Measurements from ENCODE around the gene LUC7L3.
"Not testable (repeated sequence)": the region's sequence is repeated elsewhere in the genome, so short reads cannot be mapped to it uniquely, and the experiment has no call there.

The LUC7L3 gene

DNA sequence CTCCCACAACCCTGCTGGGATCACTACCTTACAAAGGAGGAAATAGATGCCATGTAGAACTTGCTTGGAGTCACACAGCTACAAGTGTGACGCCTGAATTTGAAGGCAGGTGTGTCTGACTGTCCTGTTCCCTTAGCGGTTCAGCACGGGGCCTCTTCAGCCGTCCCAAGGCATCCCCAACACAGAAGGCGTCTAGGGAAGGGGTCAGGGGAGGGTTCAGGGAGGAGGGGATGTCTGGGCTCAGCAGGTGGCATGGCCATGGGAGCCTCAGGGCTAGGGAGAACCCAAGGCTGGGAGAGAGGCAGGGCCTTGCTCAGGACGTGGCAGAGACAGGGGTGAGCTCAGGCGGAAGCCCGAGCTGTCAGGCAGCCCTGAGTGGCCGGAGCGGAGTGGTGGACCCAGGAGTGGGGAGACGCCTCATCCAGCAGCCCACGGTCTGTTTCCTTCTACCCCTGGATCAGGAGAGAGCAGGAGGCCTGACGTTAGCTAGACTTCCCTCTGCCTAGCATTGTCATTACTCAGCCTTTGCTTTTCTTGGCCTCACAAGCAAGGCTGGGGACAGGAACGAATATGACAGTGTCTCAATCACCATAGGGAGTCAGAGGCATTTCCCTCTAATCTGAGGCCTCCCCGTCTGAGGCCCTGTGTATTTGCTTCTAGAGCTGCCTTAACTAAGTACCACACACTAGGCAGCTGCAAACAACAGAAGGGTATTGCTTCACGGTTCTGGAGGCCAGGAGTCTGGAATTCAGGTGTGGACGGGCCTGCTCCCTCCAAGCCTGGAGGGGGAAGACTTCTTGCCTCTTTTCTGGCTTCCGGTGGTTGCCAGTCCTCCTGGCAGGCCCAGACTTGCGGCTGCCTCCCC, 79.3 kb downstream of the LUC7L3 start:
- DNase-seq (ENCODE audit: low read depth, low spot score): no peak
- no peak overlapping the region for H3K4me3 ChIP-seq (ENCODE audit: low read length)

DNA sequence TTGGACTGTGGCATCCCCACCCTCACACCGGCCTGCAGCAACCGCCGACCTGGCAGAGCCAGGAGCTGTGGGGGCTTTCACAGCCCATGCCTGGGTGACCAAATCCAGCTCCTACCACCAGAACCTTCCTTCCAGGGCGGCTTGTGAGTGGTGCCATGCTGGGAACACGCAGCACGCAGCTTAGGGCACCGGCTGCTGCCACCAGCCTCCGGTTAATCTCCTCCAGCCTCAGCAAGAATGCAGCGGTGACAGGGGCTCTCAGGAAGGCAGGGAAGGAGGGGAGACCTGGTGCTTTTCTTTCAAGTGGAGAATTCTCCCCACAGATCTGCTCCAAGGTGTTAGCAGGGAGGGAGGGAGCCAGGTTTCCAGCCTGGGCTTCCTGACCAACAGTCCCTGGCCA, 80.2 kb downstream of the LUC7L3 start:
- no peak for DNase-seq (ENCODE audit: low read depth, low spot score)
- H3K4me3 ChIP-seq (ENCODE audit: low read length): no peak overlapping the region

DNA sequence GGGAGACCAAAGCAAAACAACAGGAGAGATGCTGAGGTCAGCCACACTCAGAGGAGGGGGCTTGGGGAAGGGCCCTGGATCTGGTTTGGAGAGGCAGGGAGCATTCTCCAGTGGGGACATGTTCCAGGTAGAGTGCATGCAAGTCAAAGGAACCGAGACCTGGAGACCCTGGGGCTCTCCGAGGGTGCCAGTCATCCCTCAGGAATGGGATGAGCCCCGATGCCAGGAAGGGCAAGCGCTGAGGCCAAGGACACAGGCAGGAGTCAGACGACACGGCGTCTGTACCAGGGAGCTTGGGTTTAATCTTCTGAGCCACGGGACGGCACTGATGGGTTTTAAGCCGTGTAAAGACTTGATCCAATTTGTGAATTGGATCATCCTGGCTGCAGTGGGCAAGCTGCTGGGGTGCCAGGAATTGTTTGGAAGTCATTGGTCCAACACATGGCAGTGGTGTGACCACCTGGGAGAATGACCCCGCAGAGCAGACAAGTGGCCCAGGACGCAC, 80.8 kb downstream of the LUC7L3 start:
- H3K4me3 ChIP-seq (ENCODE audit: low read length): no peak overlapping the region
- DNase-seq (ENCODE audit: low read depth, low spot score): no peak

DNA sequence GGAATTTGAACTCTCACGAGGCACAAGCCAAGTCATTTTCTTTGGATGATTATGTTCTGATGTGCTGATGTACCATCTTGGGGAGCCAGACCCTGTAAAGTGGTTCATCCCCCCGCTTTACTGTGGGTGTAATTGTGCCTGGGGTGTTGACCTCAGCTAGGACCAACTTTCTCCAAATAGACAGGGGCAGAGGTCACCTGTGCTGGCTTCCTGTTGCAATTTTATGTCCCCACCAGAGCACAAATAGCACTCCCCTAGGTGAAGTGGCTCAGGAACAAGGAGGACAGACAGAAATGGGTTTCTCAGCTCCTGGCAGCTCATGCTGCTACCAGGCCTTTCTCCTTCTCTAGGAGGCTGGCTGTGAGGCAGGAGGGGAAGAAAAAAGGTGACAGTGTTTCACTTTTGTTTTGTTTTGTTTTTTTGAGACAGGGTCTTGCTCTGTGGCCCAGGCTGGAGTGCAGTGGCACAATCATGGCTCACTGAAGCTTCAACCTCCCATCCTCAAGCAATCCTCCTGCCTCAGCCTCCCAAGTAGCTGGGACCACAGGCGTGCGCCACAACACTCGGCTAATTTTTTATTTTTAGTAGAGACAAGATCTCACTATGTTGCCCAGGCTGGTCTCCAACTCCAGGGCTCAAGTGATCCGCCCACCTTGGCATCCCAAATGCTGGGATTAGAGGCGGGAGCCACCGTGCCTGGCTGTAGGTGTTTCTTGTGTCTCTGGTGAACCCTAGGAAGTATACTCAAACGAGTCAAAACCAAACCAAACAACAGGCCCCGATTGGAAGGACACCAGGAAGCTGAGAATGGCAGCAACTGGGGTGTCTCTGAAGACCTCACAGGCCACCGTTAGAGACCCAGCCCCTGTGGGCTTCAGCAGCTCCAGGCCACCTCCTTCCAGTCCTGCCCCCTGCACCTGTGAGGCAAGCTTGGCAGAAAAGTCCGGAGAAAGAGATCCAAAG, 83.5 kb downstream of the LUC7L3 start:
- no peak for DNase-seq (ENCODE audit: low read depth, low spot score)
- no peak overlapping the region for H3K4me3 ChIP-seq (ENCODE audit: low read length)

DNA sequence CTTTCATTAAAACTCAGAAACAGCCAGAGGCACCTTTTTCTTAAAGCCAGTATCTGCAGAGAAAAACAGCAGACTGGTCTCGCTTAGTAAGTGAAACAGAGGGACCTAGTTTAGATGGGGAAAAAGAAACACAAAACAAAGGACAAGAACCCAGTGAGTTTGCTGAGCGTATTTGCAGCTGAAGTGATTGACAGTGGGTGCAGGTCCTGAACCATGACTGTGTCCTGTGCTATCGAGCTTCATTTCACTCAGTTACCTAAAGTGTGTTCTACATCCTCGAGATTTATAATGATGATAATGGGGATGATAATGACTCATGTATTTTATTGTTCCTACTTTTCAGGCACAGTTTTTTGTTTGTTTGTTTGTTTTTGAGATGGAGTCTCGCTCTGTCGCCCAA, 84.3 kb downstream of the LUC7L3 start:
- no peak overlapping the region for H3K4me3 ChIP-seq (ENCODE audit: low read length)
- no peak for DNase-seq (ENCODE audit: low read depth, low spot score)

DNA sequence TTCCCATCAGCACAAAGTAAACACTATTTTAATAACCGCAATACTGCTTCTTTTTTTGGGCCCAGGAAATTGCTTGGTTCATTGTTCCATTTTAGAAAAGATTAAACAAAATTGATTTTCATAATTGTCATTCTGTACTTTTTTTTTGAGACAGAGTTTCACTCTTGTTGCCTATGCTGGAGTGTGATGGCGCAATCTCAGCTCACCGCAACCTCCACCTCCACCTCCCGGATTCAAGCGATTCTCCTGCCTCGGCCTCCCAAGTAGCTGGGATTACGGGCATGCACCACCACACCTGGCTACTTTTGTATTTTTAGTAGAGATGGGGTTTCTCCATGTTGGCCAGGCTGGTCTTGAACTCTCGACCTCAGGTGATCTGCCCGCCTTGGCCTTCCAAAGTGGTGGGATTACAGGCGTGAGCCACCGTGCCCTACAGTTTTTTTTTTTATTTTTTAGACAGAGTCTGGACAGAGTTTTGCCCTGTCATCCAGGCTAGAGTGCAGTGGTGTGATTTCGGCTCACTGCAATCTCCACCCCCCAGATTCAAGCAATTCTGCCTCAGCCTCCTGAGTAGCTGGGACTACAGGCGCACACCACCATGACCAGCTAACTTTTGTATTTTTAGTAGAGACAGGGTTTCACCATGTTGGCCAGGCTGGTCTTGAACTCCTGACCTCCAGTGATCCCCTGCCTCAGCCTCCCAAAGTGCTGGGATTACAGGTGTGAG, 85.5 kb downstream of the LUC7L3 start:
- not testable (repeated sequence) for H3K4me3 ChIP-seq (ENCODE audit: low read length); DNase-seq (ENCODE audit: low read depth, low spot score)

DNA sequence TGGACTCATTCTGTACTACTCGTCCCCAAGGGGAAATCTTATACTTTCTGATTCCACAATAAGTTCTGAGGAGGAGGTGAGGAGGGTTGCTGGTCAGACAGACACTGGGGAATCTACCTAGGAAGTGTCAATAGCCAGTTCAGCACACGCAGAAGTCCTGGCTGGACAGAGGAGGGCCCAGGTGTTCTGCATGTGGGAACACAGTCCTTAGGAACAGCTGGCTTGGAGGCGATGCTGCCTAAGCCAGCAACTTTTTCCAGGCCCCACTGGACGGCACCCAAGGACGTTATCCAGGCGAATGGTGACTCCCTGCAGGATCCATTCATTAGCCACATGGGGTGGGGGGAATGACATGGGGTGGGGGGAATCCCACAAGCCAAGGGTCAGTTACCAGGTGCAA, 86.1 kb downstream of the LUC7L3 start:
- no peak overlapping the region for H3K4me3 ChIP-seq (ENCODE audit: low read length)
- DNase-seq (ENCODE audit: low read depth, low spot score): no peak
